ENCODE measurements around the gene DCLK2. TPM values are rescaled to one million over a fixed set of nuclear protein-coding genes. Genes with fewer than 3 reads are reported as not detected.

DCLK2 gene
- total RNA-seq, 1 donor from 2014 or later, result 34.2 TPM

GRCh38 chr4:150268444-150268843 is 190.2 kb downstream of the DCLK2 start:
- Histone ChIP-seq H3K27ac (no peak overlapping the region), H3K27me3 (no peaks in the 10 kb centered on the region), H3K4me1 (no peaks in the 10 kb centered on the region), H3K36me3 (peaks cover 0 to 26% of the 10 kb centered on the region in 2 donors), H3K9me3 (peaks cover 0 to 35% of the 10 kb centered on the region in 2 donors), H3K4me3 (no peak overlapping the region)
- TF ChIP-seq, protein P1, sequence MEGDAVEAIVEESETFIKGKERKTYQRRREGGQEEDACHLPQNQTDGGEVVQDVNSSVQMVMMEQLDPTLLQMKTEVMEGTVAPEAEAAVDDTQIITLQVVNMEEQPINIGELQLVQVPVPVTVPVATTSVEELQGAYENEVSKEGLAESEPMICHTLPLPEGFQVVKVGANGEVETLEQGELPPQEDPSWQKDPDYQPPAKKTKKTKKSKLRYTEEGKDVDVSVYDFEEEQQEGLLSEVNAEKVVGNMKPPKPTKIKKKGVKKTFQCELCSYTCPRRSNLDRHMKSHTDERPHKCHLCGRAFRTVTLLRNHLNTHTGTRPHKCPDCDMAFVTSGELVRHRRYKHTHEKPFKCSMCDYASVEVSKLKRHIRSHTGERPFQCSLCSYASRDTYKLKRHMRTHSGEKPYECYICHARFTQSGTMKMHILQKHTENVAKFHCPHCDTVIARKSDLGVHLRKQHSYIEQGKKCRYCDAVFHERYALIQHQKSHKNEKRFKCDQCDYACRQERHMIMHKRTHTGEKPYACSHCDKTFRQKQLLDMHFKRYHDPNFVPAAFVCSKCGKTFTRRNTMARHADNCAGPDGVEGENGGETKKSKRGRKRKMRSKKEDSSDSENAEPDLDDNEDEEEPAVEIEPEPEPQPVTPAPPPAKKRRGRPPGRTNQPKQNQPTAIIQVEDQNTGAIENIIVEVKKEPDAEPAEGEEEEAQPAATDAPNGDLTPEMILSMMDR (IDR thresholded peaks at IDR 0.05), result no peak
- intact Hi-C loops (cut with DNase I), result no loop called here
- no peak for DNase-seq (ENCODE audit: low spot score in 2 of 2)

DNA sequence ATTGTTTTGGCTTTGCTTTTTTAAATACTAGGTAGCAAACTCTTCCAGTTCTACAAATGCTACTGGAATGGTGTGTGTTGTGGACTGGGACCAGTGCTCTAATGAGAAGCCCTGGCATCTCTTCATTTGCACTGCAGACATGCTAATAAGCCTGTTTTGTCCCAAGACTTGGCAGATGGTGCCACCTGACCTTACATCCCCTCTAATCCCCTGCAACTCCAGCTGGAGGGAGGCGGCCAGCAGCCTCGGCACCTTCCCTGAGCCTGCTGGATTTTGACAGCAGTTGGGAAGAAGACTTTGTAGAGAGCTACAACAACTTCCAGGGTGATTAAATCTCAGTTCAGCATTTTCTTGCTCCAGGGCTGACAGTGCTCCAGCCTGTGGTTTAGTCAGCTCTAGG is 200.0 kb downstream of the DCLK2 start:
- Histone ChIP-seq H3K27ac (no peak overlapping the region), H3K4me1 (no peaks in the 10 kb centered on the region), H3K9me3 (peaks cover 0 to 20% of the 10 kb centered on the region in 2 donors), H3K27me3 (no peaks in the 10 kb centered on the region), H3K4me3 (no peak overlapping the region), H3K36me3 (peaks cover 0 to 14% of the 10 kb centered on the region in 2 donors)
- intact Hi-C loops (cut with DNase I), result no loop called here
- TF ChIP-seq, protein P1 (IDR thresholded peaks at IDR 0.05), result no peak
- DNase-seq (ENCODE audit: low spot score in 2 of 2), result no peak

DNA sequence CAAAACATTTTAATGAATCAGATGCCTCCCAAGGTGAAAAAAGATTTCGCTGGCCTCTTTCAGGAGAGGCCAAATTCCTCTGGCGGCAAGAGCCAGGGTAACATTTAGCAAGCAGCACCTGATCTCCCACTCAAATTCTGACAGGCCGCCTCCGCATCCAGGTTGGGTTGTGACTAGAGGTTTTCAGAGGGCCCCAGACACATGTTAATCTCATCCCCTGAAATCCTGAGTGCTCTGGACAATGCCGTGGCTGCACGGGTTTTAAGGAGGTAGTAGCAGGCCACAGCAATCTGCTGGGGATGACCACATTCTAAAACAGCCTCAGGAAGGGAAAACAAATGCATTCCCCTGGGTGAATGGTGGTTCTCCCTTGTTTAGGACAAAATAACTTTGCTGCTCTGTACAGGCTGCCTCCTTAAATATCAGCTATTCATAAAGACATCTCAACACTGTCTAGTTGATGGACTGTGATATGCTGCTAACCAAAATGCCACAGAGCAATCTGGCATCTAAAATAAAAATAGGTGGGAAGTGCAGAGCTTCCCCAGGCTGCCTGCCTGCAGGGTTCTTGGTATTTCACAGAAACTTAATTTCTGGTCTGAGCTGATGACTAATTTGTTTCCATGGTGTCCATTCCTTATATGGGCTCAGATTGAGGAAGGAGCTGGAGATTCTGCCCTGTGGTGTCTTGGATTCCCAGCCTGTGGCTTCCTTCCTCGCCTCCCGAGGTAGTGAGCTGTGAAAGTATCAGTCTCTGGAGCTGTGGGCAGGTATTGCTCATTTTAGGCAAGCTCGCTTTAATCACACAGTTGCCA is 202.0 kb downstream of the DCLK2 start:
- no peak for DNase-seq (ENCODE audit: low spot score in 2 of 2)
- no peaks in the 10 kb centered on the region for H3K4me1 ChIP-seq
- TF ChIP-seq, protein P1 (IDR thresholded peaks at IDR 0.05), result no peak
- intact Hi-C loops (cut with DNase I), result no loop called here
- no peaks in the 10 kb centered on the region for H3K27me3 ChIP-seq
- no peak overlapping the region for H3K4me3 ChIP-seq
- no peak overlapping the region for H3K27ac ChIP-seq
- H3K9me3 ChIP-seq, result peaks cover 0 to 14% of the 10 kb centered on the region in 2 donors
- peaks cover 0 to 14% of the 10 kb centered on the region in 2 donors for H3K36me3 ChIP-seq

DNA sequence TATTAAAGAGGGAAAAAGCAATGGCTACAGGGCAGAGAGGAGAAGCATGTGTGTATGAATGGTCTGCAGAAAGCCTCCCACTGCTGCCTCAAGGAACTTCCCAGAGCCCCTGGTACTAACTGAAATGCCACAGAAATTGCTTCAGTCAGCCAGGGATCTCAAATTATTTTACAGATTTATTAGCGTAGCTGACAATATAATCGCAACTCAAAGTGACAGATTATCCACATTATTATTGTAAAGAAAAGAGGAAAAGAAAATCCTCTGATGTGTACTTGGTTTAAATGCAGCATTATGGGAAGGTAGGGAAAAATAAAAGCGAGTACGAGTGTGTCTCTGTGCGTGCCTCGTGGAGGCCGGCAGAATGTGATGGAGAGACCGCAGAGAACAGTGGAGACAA is 202.7 kb downstream of the DCLK2 start:
- DNase-seq (ENCODE audit: low spot score in 2 of 2), result no peak
- H3K4me1 ChIP-seq, result no peaks in the 10 kb centered on the region
- no peaks in the 10 kb centered on the region for H3K27me3 ChIP-seq
- no peak overlapping the region for H3K4me3 ChIP-seq
- H3K27ac ChIP-seq, result no peak overlapping the region
- H3K9me3 ChIP-seq, result peaks cover 0 to 10% of the 10 kb centered on the region in 2 donors
- intact Hi-C loops (cut with DNase I), result no loop called here
- H3K36me3 ChIP-seq, result peaks cover 0 to 14% of the 10 kb centered on the region in 2 donors
- TF ChIP-seq, protein P1 (IDR thresholded peaks at IDR 0.05), result no peak

DNA sequence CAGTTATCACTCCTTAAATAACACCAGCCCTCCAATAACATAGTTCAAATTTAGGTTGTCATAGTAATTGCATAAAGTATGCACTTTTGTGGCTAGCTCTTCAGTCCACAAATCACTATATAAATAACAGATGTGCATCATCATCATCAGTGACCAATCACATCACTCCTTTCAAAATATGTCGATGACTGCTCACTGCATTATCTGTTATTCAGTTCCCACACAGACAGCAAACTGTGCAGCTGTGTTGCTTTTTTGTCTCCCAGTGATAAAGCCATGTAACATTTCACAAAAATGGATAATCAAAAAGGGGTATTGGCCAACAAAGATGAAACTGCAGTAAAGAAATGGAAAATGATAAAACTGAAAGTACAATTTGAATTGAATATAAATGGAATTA is 205.4 kb downstream of the DCLK2 start:
- Histone ChIP-seq H3K4me3 (no peak overlapping the region), H3K4me1 (no peaks in the 10 kb centered on the region), H3K27ac (no peak overlapping the region), H3K36me3 (no peaks in the 10 kb centered on the region), H3K27me3 (no peaks in the 10 kb centered on the region), H3K9me3 (no peaks in the 10 kb centered on the region)
- intact Hi-C loops (cut with DNase I), result no loop called here
- TF ChIP-seq, protein P1 (IDR thresholded peaks at IDR 0.05), result no peak
- DNase-seq (ENCODE audit: low spot score in 2 of 2), result no peak
